HEK293 (cell line): ENCODE measurements around the gene FAM13B.

Source experiments
- KLF10 ChIP-seq: fragments of 450-650 bp; IDR thresholded peaks from 2 replicates; pipeline ENCODE4 v1.5.1; 2018; ENCODE audit warnings: missing biosample characterization, mild to moderate bottlenecking, missing genetic modification characterization
- ZNF121 ChIP-seq: fragments of 450-650 bp; formaldehyde crosslinking; IDR thresholded peaks from 2 replicates; pipeline ENCODE4 v1.5.1; 2016; ENCODE audit warnings: missing biosample characterization, missing genetic modification characterization
- TF ChIP-seq, protein P1 (sequence below): fragments of 450-650 bp; formaldehyde crosslinking; IDR thresholded peaks from 2 replicates; pipeline ENCODE4 v1.5.1; 2016; ENCODE audit warnings: missing biosample characterization, missing genetic modification characterization
- TF ChIP-seq, protein P2 (sequence below): fragments of 450-650 bp; formaldehyde crosslinking; IDR thresholded peaks from 2 replicates; pipeline ENCODE4 v1.5.1; 2016; ENCODE audit warnings: missing biosample characterization, missing genetic modification characterization

DNA sequence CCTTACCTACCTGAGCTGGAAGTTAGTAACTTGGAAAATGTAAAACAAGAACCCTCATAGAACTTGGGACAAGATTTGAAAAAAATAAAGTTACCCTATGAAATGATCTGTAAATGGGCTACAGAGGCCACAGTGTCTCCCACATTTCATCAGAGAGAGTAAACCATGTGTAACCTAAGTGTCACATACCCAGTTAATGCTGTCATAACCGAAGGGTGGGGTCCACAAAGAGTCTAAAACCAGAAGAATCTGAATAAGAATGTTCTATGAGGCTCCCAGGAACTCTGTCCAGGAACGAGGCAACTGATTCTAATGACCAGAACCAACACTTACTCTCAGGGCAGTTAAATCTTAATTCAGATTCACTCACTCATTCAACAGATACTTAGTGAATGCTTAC, 1.0 kb upstream of the FAM13B start:
- TF ChIP-seq, protein P1, sequence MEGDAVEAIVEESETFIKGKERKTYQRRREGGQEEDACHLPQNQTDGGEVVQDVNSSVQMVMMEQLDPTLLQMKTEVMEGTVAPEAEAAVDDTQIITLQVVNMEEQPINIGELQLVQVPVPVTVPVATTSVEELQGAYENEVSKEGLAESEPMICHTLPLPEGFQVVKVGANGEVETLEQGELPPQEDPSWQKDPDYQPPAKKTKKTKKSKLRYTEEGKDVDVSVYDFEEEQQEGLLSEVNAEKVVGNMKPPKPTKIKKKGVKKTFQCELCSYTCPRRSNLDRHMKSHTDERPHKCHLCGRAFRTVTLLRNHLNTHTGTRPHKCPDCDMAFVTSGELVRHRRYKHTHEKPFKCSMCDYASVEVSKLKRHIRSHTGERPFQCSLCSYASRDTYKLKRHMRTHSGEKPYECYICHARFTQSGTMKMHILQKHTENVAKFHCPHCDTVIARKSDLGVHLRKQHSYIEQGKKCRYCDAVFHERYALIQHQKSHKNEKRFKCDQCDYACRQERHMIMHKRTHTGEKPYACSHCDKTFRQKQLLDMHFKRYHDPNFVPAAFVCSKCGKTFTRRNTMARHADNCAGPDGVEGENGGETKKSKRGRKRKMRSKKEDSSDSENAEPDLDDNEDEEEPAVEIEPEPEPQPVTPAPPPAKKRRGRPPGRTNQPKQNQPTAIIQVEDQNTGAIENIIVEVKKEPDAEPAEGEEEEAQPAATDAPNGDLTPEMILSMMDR: no peak
- TF ChIP-seq, protein P2, sequence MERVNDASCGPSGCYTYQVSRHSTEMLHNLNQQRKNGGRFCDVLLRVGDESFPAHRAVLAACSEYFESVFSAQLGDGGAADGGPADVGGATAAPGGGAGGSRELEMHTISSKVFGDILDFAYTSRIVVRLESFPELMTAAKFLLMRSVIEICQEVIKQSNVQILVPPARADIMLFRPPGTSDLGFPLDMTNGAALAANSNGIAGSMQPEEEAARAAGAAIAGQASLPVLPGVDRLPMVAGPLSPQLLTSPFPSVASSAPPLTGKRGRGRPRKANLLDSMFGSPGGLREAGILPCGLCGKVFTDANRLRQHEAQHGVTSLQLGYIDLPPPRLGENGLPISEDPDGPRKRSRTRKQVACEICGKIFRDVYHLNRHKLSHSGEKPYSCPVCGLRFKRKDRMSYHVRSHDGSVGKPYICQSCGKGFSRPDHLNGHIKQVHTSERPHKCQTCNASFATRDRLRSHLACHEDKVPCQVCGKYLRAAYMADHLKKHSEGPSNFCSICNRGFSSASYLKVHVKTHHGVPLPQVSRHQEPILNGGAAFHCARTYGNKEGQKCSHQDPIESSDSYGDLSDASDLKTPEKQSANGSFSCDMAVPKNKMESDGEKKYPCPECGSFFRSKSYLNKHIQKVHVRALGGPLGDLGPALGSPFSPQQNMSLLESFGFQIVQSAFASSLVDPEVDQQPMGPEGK (tag by site-specific recombination): no peak
- TF ChIP-seq KLF10 (tag by site-specific recombination): no peak
- TF ChIP-seq ZNF121 (tag by site-specific recombination): no peak
